H1 (cell line): ENCODE data around the gene OVOL3. TPM values are rescaled to one million over a fixed set of nuclear protein-coding genes. Genes with fewer than 3 reads are reported as not detected.

Experiments
- CTCF ChIA-PET: fragments of 300-600 bp; sonication (Branson Sonifier 250); formaldehyde crosslinking; loops from one replicate; lab custom pipeline; 2021; ENCODE audit not compliant: partially characterized antibody; lab: Charles Lee
- POLR2A ChIA-PET: fragments of 300-600 bp; sonication (Branson Sonifier 250); formaldehyde crosslinking; loops from one replicate; lab custom pipeline; 2021; ENCODE audit warnings: inconsistent platforms; ENCODE audit not compliant: partially characterized antibody; lab: Charles Lee
- DNase-seq, 2 experiments: peaks; one replicate each; pipeline versions ENCODE4 v3.0.0 to v3.0.0-alpha.2; 2010 to 2022; ENCODE audit warnings: low spot score in 2 of 2, low read depth in 1 of 2, mixed read lengths in 1 of 2
- FAIRE-seq: peaks from 2 replicates; lab custom pipeline; 2011; peaks lifted over from hg19 to GRCh38; lab: Jason Lieb, UNC
- H2AFZ ChIP-seq: 2 replicates; pipeline ENCODE4 v1.8.1; 2012; ENCODE audit warnings: low read length, inconsistent platforms
- H2AK5ac ChIP-seq: 2 replicates; pipeline ENCODE4 v1.6.1; 2013; ENCODE audit warnings: low read depth, low read length
- H2BK120ac ChIP-seq: replicated peaks from 2 replicates; pipeline ENCODE3; 2013; ENCODE audit warnings: low read depth, low read length, inconsistent platforms
- H2BK12ac ChIP-seq: 2 replicates; pipeline ENCODE4 v1.6.1; 2013; ENCODE audit warnings: low read depth, low read length
- H2BK15ac ChIP-seq: 2 replicates; pipeline ENCODE4 v1.6.1; 2013; ENCODE audit warnings: low read length
- H2BK20ac ChIP-seq: 2 replicates; pipeline ENCODE4 v1.6.1; 2013; ENCODE audit warnings: low read length
- H2BK5ac ChIP-seq: 2 replicates; pipeline ENCODE4 v1.6.1; 2013; ENCODE audit warnings: low read depth, low read length
- H3K14ac ChIP-seq: 2 replicates; pipeline ENCODE4 v1.6.1; 2013; ENCODE audit warnings: inconsistent platforms; ENCODE audit not compliant: insufficient read length
- H3K18ac ChIP-seq: 2 replicates; pipeline ENCODE4 v1.6.1; 2013; ENCODE audit warnings: low read length; ENCODE audit errors: extremely low read depth
- H3K23ac ChIP-seq: 2 replicates; pipeline ENCODE4 v1.6.1; 2013; ENCODE audit warnings: inconsistent platforms; ENCODE audit not compliant: insufficient read length
- H3K23me2 ChIP-seq: 2 replicates; pipeline ENCODE4 v1.6.1; 2013; ENCODE audit warnings: low read depth, low read length
- H3K27ac ChIP-seq: 2 replicates; pipeline ENCODE4 v1.6.1; 2011; ENCODE audit warnings: low read depth, low read length, inconsistent platforms
- H3K27me3 ChIP-seq, 4 experiments: replicated peaks in 1 of 4; 1 replicate in 1 of 4; 2 replicates in 3 of 4; pipeline versions ENCODE4 v1.6.1 to v1.8.1; 2011 to 2013; ENCODE audit warnings: low read length in 3 of 4, mild to moderate bottlenecking in 3 of 4, inconsistent platforms in 2 of 4, mixed read lengths in 2 of 4, moderate library complexity in 1 of 4; ENCODE audit not compliant: control insufficient read depth in 3 of 4, insufficient read depth in 3 of 4; ENCODE audit errors: extremely low read depth in 1 of 4
- H3K36me3 ChIP-seq, 4 experiments: 2 replicates each; pipeline versions ENCODE4 v1.6.1 to v1.8.1; 2011 to 2013; ENCODE audit warnings: mild to moderate bottlenecking in 4 of 4, low read length in 3 of 4, moderate library complexity in 2 of 4, control low read depth in 1 of 4, inconsistent platforms in 1 of 4; ENCODE audit not compliant: insufficient read depth in 4 of 4, control insufficient read depth in 2 of 4
- H3K4ac ChIP-seq: replicated peaks from 2 replicates; pipeline ENCODE3; 2013; ENCODE audit warnings: low read length, low read depth, mixed read lengths, inconsistent platforms; ENCODE audit not compliant: insufficient read length
- H3K4me1 ChIP-seq, 4 experiments: replicated peaks in 1 of 4; 1 replicate in 1 of 4; 2 replicates in 3 of 4; pipeline versions ENCODE4 v1.6.1 to v1.8.1; 2011 to 2013; ENCODE audit warnings: low read length in 3 of 4, inconsistent platforms in 2 of 4, mixed read lengths in 1 of 4; ENCODE audit not compliant: insufficient read depth in 4 of 4, control insufficient read depth in 3 of 4
- H3K4me2 ChIP-seq, 2 experiments: 2 replicates each; pipeline versions ENCODE4 v1.6.1 to v1.8.1; 2011 to 2013; ENCODE audit warnings: low read depth in 2 of 2, low read length in 2 of 2, control low read depth in 1 of 2, inconsistent platforms in 1 of 2, mild to moderate bottlenecking in 1 of 2; ENCODE audit not compliant: insufficient read depth in 1 of 2
- H3K4me3 ChIP-seq, 4 experiments: fragments of 200-600, 300-600 bp in 1 of 4; sonication (generic), shearing (Covaris generic), sonication (Bioruptor Twin) in 1 of 4; 2 replicates each; pipeline versions ENCODE4 v1.5.1 to v1.8.1; 2011 to 2016; ENCODE audit warnings: low read length in 4 of 4, low read depth in 3 of 4, control low read depth in 2 of 4, inconsistent platforms in 2 of 4, mild to moderate bottlenecking in 2 of 4, mixed read lengths in 1 of 4, moderate library complexity in 1 of 4; ENCODE audit not compliant: insufficient read depth in 2 of 4; ENCODE audit errors: extremely low read depth in 1 of 4
- H3K56ac ChIP-seq: replicated peaks from 2 replicates; pipeline ENCODE3; 2013; ENCODE audit warnings: low read depth, mild to moderate bottlenecking, mixed read lengths, low read length, inconsistent platforms; ENCODE audit not compliant: insufficient read length
- H3K79me1 ChIP-seq: 2 replicates; pipeline ENCODE4 v1.6.1; 2013; ENCODE audit warnings: low read depth, low read length, control low read depth
- H3K79me2 ChIP-seq, 2 experiments: 2 replicates each; pipeline versions ENCODE4 v1.6.1 to v1.8.1; 2012 to 2013; ENCODE audit warnings: low read length in 2 of 2, mild to moderate bottlenecking in 2 of 2, inconsistent platforms in 1 of 2; ENCODE audit not compliant: insufficient read depth in 2 of 2, control insufficient read depth in 1 of 2
- H3K9ac ChIP-seq, 4 experiments: replicated peaks in 1 of 4; 1 replicate in 1 of 4; 2 replicates in 3 of 4; pipeline versions ENCODE4 v1.6.1 to v1.8.1; 2011 to 2013; ENCODE audit warnings: low read depth in 3 of 4, low read length in 3 of 4, control low read depth in 2 of 4, mild to moderate bottlenecking in 2 of 4, moderate library complexity in 2 of 4, inconsistent platforms in 1 of 4; ENCODE audit errors: extremely low read depth in 1 of 4
- H3K9me3 ChIP-seq, 2 experiments: 2 replicates each; pipeline versions ENCODE4 v1.6.1 to v1.8.1; 2012 to 2013; ENCODE audit warnings: mild to moderate bottlenecking in 2 of 2, moderate library complexity in 2 of 2, control low read depth in 1 of 2, inconsistent platforms in 1 of 2, low read depth in 1 of 2, low read length in 1 of 2, mixed read lengths in 1 of 2; ENCODE audit not compliant: insufficient read depth in 2 of 2
- H4K20me1 ChIP-seq, 2 experiments: replicated peaks in 1 of 2; 2 replicates each; pipeline versions ENCODE3 to v1.8.1; 2011 to 2013; ENCODE audit warnings: inconsistent platforms in 2 of 2, low read length in 2 of 2, mild to moderate bottlenecking in 1 of 2; ENCODE audit not compliant: insufficient read depth in 2 of 2, control insufficient read depth in 1 of 2
- H4K5ac ChIP-seq: 2 replicates; pipeline ENCODE4 v1.6.1; 2013; ENCODE audit warnings: low read length, low read depth, mixed read lengths, inconsistent platforms; ENCODE audit not compliant: insufficient read length
- H4K8ac ChIP-seq: 2 replicates; pipeline ENCODE4 v1.8.0; 2013; ENCODE audit warnings: mild to moderate bottlenecking, moderate library complexity, low read length, inconsistent platforms; ENCODE audit not compliant: insufficient read depth; ENCODE audit errors: extremely low read depth
- H4K91ac ChIP-seq: replicated peaks from 2 replicates; pipeline ENCODE3; 2013; ENCODE audit warnings: low read length, mixed read lengths, inconsistent platforms; ENCODE audit not compliant: insufficient read length
- CHD2 ChIP-seq: IDR thresholded peaks from 2 replicates; pipeline ENCODE4 v1.6.1; 2012; ENCODE audit warnings: low read length, improper control_type of control experiment
- NRF1 ChIP-seq: IDR thresholded peaks from 2 replicates; pipeline ENCODE4 v1.6.1; 2011; ENCODE audit warnings: mild to moderate bottlenecking, low read depth, low read length, improper control_type of control experiment
- TEAD4 ChIP-seq: IDR thresholded peaks from 2 replicates; pipeline ENCODE4 v1.6.1; 2012; ENCODE audit warnings: low read depth, low read length, inconsistent platforms, mixed read lengths
- WGBS, 2 experiments: shearing (Covaris generic) in 1 of 2; methylation state at CpG; one replicate each; pipeline versions ENCODE4 v1.1.6 to v1.1.7; 2013 to 2015; ENCODE audit warnings: low lambda C conversion rate in 2 of 2, mixed read lengths in 2 of 2, inconsistent platforms in 1 of 2, low coverage in 1 of 2, missing lambda C conversion rate in 1 of 2; ENCODE audit not compliant: insufficient replicate concordance in 2 of 2, insufficient coverage in 1 of 2, insufficient read length in 1 of 2; ENCODE audit errors: extremely low coverage in 1 of 2, missing lambda C conversion rate in 1 of 2; 5-methylcytosine and 5-hydroxymethylcytosine counted together
- polyA plus RNA-seq, 7 experiments: library from polyadenylated mRNA; depleted of rRNA in 3 of 7; stranded (reverse) in 5 of 7; unstranded in 2 of 7; fragments of >200 nt in 5 of 7; fragments of 200-250 nt in 2 of 7; gene quantifications; 1 replicate in 5 of 7; 2 replicates in 1 of 7; 4 replicates in 1 of 7; pipeline versions ENCODE4 v1.2.1 to v1.2.3, GENCODE V29; 2011 to 2013; ENCODE audit warnings: missing spikeins in 2 of 7, mixed read lengths in 2 of 7
- total RNA-seq: library from RNA; stranded (reverse); fragmentation: NEBNext Ultra II Directional; extraction: Animal tissue kit (Norgen Biotek cat#: 25700); gene quantifications from 2 replicates; pipeline ENCODE4 v1.2.1, GENCODE V29; 2021

OVOL3 gene
- total and polyA plus RNA-seq, 2 of the 8 experiments (the other 6 are each of a cell fraction or from before 2014, with no cell fraction given) = 0.45 TPM; not detected in 1

DNA sequence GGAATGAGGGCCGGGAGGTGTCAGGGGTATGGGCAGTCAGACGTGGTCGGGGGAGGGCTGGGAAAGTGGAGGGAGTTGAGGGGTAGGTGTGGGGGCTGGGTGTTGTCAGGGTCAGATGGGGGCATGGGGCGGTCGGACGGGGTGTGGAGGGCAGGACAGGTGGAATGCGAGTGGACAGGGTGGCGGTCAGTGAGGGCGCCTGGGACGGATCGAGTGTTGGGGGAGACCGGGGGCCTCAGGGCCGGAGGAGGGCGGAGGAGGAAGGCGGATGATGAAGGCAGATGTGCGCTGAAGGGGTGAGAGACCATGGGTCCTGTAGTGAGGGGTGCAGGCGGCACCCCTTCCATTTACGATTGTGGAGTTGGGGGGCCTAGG lies 10.0 kb downstream of the OVOL3 start:
- Histone ChIP-seq H2BK15ac (no peak overlapping the region), H2BK20ac (no peak overlapping the region), H3K79me2 (peaks cover 0 to 9% of the 10 kb centered on the region in 2 experiments; a peak in 1 of 4 replicates), H3K14ac (no peak overlapping the region), H3K36me3 (peaks cover 10 to 31% (median 25%) of the 10 kb centered on the region in 4 experiments; a peak in 7 of 8 replicates), H2BK5ac (no peak overlapping the region), H3K27ac (no peak overlapping the region), H3K56ac (no peak overlapping the region), H3K4me3 (no peak overlapping the region), H3K23me2 (no peaks in the 10 kb centered on the region; the same call in 1 of the 2 replicates), H2AFZ (no peak overlapping the region), H3K18ac (no peak overlapping the region), H3K4ac (no peak overlapping the region), H3K79me1 (peaks cover 9% of the 10 kb centered on the region; the same call in 1 of the 2 replicates), H2AK5ac (no peak overlapping the region), H3K27me3 (no peaks in the 10 kb centered on the region), H2BK12ac (no peak overlapping the region), H3K4me1 (peaks cover 0 to 10% (median 3%) of the 10 kb centered on the region in 4 experiments; a peak in 6 of 7 replicates), H3K9me3 (no peaks in the 10 kb centered on the region), H4K20me1 (peaks cover 3 to 7% of the 10 kb centered on the region in 2 experiments), H3K9ac (no peak overlapping the region; a peak in 1 of 7 replicates), H3K4me2 (no peak overlapping the region), H4K5ac (no peak overlapping the region), H4K91ac (no peak overlapping the region), H3K23ac (no peak overlapping the region), H4K8ac (no peak overlapping the region), H2BK120ac (no peak overlapping the region)
- no peak for FAIRE-seq
- ChIA-PET POLR2A (interaction anchor here (1.5 kb wide), 1 partner anchor 9 kb away, joined by 3 read pairs; no protein-coding TSS in a partner anchor), CTCF (no interaction called here)
- no peak for DNase-seq
- 96% methylated on average over 7 of the region's 18 CpGs; no CpG with 5 or more reads in 1 of the 2 experiments for WGBS, 2 experiments
- TF ChIP-seq CHD2 (no peak), TEAD4 (no peak), NRF1 (no peak)
